MM.1S (cell line): Measurements from ENCODE around the gene RCVRN.

ENCODE experiments used
- DNase-seq: peaks from one replicate; pipeline ENCODE4 v3.0.0-alpha.2; 2015
- H2AFZ ChIP-seq: fragments of 300-600 bp; sonication (generic); 2 replicates; pipeline ENCODE4 v1.6.0; 2016; ENCODE audit warnings: antibody characterized with exemption, low read length
- H3F3A ChIP-seq: fragments of 300-600 bp; sonication (generic); 2 replicates; pipeline ENCODE4 v1.6.1; 2016; ENCODE audit warnings: mild to moderate bottlenecking, antibody characterized with exemption, low read length, moderate library complexity, mixed read lengths; ENCODE audit not compliant: insufficient read depth
- H3K27ac ChIP-seq: fragments of 300-600 bp; sonication (generic); 2 replicates; pipeline ENCODE4 v1.5.1; 2016; ENCODE audit warnings: mild to moderate bottlenecking, low read length
- H3K27me3 ChIP-seq: fragments of 300-600 bp; sonication (generic); replicated peaks from 2 replicates; pipeline ENCODE4 v1.6.0; 2016; ENCODE audit warnings: low read length; ENCODE audit not compliant: insufficient read depth
- H3K36me3 ChIP-seq: fragments of 300-600 bp; sonication (generic); replicated peaks from 2 replicates; pipeline ENCODE4 v1.6.1; 2016; ENCODE audit warnings: mild to moderate bottlenecking, low read length, mixed read lengths; ENCODE audit not compliant: insufficient read depth
- H3K4me1 ChIP-seq: fragments of 300-600 bp; sonication (generic); 2 replicates; pipeline ENCODE4 v1.6.1; 2016; ENCODE audit warnings: low read length, mixed read lengths
- H3K4me2 ChIP-seq: fragments of 300-600 bp; sonication (generic); 2 replicates; pipeline ENCODE4 v1.6.0; 2016; ENCODE audit warnings: low read depth, low read length
- H3K4me3 ChIP-seq: fragments of 300-600 bp; sonication (generic); 2 replicates; pipeline ENCODE4 v1.5.1; 2016; ENCODE audit warnings: low read length, mixed read lengths
- H3K79me2 ChIP-seq: fragments of 300-600 bp; sonication (generic); 2 replicates; pipeline ENCODE4 v1.6.1; 2016; ENCODE audit warnings: mixed run types, low read length, mixed read lengths
- H3K9ac ChIP-seq: fragments of 300-600 bp; sonication (generic); 2 replicates; pipeline ENCODE4 v1.6.1; 2016; ENCODE audit warnings: low read length, mixed read lengths
- H3K9me2 ChIP-seq: fragments of 300-600 bp; sonication (generic); replicated peaks from 2 replicates; pipeline ENCODE4 v1.6.1; 2016; ENCODE audit warnings: mild to moderate bottlenecking, low read length, mixed read lengths; ENCODE audit not compliant: insufficient read depth
- H3K9me3 ChIP-seq: fragments of 300-600 bp; sonication (generic); replicated peaks from 2 replicates; pipeline ENCODE4 v1.6.1; 2016; ENCODE audit warnings: mild to moderate bottlenecking, low read length, mixed read lengths; ENCODE audit not compliant: insufficient read depth
- H4K20me1 ChIP-seq: fragments of 300-600 bp; sonication (generic); 2 replicates; pipeline ENCODE4 v1.6.1; 2016; ENCODE audit warnings: mild to moderate bottlenecking, low read length, moderate library complexity, mixed read lengths; ENCODE audit not compliant: insufficient read depth
- EZH2 ChIP-seq: fragments of 300-600 bp; sonication (generic); optimal IDR thresholded peaks from 2 replicates; pipeline ENCODE3; 2017; ENCODE audit warnings: low read depth, mild to moderate bottlenecking, antibody characterized with exemption, low read length, mixed read lengths
- EZH2phosphoT487 ChIP-seq: fragments of 300-600 bp; sonication (generic); IDR thresholded peaks from 2 replicates; pipeline ENCODE4 v1.6.1; 2018; ENCODE audit warnings: antibody characterized with exemption, low read length
- TF ChIP-seq, protein P1 (sequence below): fragments of 300-600 bp; sonication (generic); IDR thresholded peaks from 2 replicates; pipeline ENCODE4 v1.5.1; 2016; ENCODE audit warnings: antibody characterized with exemption, low read length, mixed read lengths

Gene RCVRN

DNA sequence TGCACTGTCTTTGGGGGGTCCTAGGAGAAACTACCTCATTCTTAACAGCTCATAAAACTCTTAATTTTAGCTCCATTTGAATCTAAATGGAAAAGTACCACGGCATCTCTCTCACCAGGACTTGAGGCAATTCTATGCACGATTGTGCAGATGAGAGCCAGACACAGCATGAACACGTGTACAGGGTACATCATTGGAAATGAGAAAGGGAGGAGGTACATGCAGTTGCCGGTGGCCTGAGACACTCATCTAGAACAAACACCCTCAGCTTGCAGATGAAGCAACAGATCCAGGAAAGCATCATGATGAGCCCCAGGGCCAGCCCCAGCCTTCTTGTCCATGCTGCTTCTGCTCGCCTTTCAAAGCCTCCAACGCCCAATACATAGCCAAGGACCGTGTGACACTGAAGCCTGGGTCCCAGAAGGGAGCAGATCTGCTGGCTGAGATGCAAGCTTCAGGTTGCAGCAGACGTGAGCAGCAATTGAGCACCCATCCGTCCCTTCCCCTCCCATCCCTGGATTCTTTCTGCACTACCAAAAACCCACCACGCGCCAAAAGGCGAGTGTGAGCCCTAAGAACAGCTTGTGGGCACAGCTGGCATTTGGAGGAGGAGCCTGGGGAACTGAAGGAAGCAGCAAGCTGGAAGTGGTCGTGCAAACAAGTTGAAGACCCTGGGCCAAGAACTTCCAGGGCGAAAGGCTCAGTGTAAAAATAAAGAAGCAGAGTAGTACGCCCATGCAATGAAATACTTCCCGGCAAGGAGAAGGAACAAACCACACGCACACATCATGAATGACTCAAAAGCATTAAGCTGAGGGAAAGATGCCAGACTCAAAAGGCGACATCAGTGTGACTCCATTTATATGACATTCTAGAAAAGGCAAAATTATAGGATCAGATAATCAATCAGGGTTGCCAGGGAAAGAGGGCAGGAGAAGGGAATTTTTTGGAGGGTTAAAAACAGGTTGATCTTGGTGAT lies 7.3 kb upstream of the RCVRN start:
- H3K79me2 ChIP-seq = no peaks in the 10 kb centered on the region
- no peak overlapping the region for H3K27ac ChIP-seq
- H3F3A ChIP-seq = no peaks in the 10 kb centered on the region
- H3K36me3 ChIP-seq = no peaks in the 10 kb centered on the region
- no peaks in the 10 kb centered on the region for H3K9me3 ChIP-seq
- H3K9me2 ChIP-seq = no peaks in the 10 kb centered on the region
- no peaks in the 10 kb centered on the region for H3K4me1 ChIP-seq
- no peak overlapping the region for H2AFZ ChIP-seq
- H3K4me2 ChIP-seq = no peak overlapping the region
- H3K4me3 ChIP-seq = no peak overlapping the region
- DNase-seq = no peak
- no peaks in the 10 kb centered on the region for H4K20me1 ChIP-seq
- TF ChIP-seq EZH2phosphoT487 = no peak
- TF ChIP-seq EZH2 = no peak
- TF ChIP-seq, protein P1, sequence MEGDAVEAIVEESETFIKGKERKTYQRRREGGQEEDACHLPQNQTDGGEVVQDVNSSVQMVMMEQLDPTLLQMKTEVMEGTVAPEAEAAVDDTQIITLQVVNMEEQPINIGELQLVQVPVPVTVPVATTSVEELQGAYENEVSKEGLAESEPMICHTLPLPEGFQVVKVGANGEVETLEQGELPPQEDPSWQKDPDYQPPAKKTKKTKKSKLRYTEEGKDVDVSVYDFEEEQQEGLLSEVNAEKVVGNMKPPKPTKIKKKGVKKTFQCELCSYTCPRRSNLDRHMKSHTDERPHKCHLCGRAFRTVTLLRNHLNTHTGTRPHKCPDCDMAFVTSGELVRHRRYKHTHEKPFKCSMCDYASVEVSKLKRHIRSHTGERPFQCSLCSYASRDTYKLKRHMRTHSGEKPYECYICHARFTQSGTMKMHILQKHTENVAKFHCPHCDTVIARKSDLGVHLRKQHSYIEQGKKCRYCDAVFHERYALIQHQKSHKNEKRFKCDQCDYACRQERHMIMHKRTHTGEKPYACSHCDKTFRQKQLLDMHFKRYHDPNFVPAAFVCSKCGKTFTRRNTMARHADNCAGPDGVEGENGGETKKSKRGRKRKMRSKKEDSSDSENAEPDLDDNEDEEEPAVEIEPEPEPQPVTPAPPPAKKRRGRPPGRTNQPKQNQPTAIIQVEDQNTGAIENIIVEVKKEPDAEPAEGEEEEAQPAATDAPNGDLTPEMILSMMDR = no peak
- H3K9ac ChIP-seq = no peak overlapping the region
- H3K27me3 ChIP-seq = 0 out of 2 replicates have a peak, but pooled peaks cover 4% of the 10 kb centered on the region

DNA sequence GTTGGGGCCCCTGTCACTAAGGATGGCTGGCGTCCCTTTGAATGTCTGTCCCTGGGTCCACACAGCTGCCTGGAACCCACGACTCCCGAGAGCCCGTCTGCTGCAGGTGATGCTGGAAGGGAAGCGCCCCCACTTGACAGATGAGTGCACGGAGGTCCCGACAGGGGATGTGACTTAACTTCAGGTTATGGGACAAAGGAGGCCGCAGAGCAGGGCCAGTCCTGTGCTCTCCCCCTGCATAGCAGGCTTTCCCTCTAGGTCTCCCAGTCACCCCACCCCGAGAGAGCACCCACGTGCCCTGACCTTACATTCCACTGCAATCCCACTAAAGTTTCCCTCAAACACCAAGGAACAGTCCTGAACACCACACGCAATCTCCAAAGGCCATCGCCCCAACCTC lies 6.0 kb upstream of the RCVRN start:
- Histone ChIP-seq H2AFZ (no peak overlapping the region), H3K4me3 (no peak overlapping the region), H3F3A (no peaks in the 10 kb centered on the region), H3K9me3 (no peaks in the 10 kb centered on the region), H3K79me2 (no peaks in the 10 kb centered on the region), H3K36me3 (no peaks in the 10 kb centered on the region), H3K9me2 (no peaks in the 10 kb centered on the region), H4K20me1 (no peaks in the 10 kb centered on the region), H3K4me2 (no peak overlapping the region), H3K27ac (no peak overlapping the region), H3K9ac (no peak overlapping the region), H3K27me3 (0 out of 2 replicates have a peak, but pooled peaks cover 4% of the 10 kb centered on the region), H3K4me1 (no peaks in the 10 kb centered on the region)
- no peak for DNase-seq
- TF ChIP-seq, protein P1 = no peak
- TF ChIP-seq EZH2phosphoT487 (no peak), EZH2 (no peak)

DNA sequence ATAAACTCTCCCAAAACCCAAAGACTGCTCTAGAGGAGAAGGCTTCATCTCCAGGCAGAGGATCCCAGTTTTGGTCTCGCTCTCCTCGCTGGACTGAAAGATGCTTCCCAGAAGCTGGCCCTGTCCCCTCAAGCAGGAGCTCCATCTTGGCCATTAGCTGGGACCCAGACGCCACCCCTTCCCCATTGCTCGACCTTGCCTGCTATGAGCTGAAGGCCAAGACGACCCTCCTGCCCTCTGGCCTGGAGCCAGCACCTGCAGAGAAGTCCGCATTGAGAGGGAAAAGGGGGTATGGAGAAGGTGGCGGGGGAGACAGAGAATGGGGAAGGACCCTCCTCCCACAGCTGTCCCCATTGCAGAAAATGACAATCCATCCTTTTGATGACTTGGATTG lies 3.6 kb upstream of the RCVRN start:
- Histone ChIP-seq H3K9me3 (no peaks in the 10 kb centered on the region), H3F3A (no peaks in the 10 kb centered on the region), H3K9ac (no peak overlapping the region), H3K27ac (no peak overlapping the region), H2AFZ (no peak overlapping the region), H3K4me1 (no peaks in the 10 kb centered on the region), H3K9me2 (no peaks in the 10 kb centered on the region), H3K4me2 (no peak overlapping the region), H3K4me3 (no peak overlapping the region), H4K20me1 (no peaks in the 10 kb centered on the region), H3K27me3 (peaks cover 8% of the 10 kb centered on the region; the same call in 1 of the 2 replicates), H3K36me3 (no peaks in the 10 kb centered on the region), H3K79me2 (no peaks in the 10 kb centered on the region)
- TF ChIP-seq, protein P1 = no peak
- TF ChIP-seq EZH2phosphoT487 (no peak), EZH2 (no peak)
- no peak for DNase-seq
